Measurements from ENCODE around the gene CDYL2.

CDYL2 gene

GRCh38 chr16:80703131-80704071 lies 101.0 kb downstream of the CDYL2 start:
- Histone ChIP-seq H3K23ac (ENCODE audit: low read length) (no peak overlapping the region), H3K36me3 (ENCODE audit: control insufficient read depth, insufficient read depth, low read length) (no peaks in the 10 kb centered on the region), H2BK15ac (replicated peaks; ENCODE audit: low read depth) (no peak overlapping the region), H3K4me2 (ENCODE audit: low read length) (no peak overlapping the region), H2AK5ac (ENCODE audit: low read length) (no peak overlapping the region), H3K56ac (ENCODE audit: low read length) (no peak overlapping the region), H3K79me2 (ENCODE audit: control insufficient read depth, insufficient read depth, low read length) (no peaks in the 10 kb centered on the region), H3K27me3 (ENCODE audit: insufficient read depth, low read length, poor library complexity) (no peaks in the 10 kb centered on the region), H2BK120ac (ENCODE audit: low read depth, low read length) (no peak overlapping the region), H2BK5ac (ENCODE audit: low read length) (no peak overlapping the region), H3K79me1 (ENCODE audit: low read length) (no peaks in the 10 kb centered on the region), H3K27ac (ENCODE audit: low read depth, low read length) (no peak overlapping the region), H3K4ac (ENCODE audit: low read depth, low read length) (no peak overlapping the region), H3K9ac (ENCODE audit: low read length) (no peak overlapping the region), H4K8ac (ENCODE audit: low read depth, low read length) (no peak overlapping the region), H3K4me3 (ENCODE audit: low read length) (no peak overlapping the region), H3K18ac (ENCODE audit: low read length) (no peak overlapping the region), H4K5ac (ENCODE audit: low read length) (no peak overlapping the region), H3K4me1 (ENCODE audit: control insufficient read depth, low read depth, low read length) (no peaks in the 10 kb centered on the region)
- no peak for DNase-seq
- WGBS (ENCODE audit: extremely low coverage, insufficient coverage, low lambda C conversion rate), result no CpG with 5 or more reads among the region's 10 CpGs

- Histone ChIP-seq H3K23ac (ENCODE audit: low read length) (no peak overlapping the region), H3K79me2 (ENCODE audit: control insufficient read depth, insufficient read depth, low read length) (no peaks in the 10 kb centered on the region), H4K5ac (ENCODE audit: low read length) (no peak overlapping the region), H2BK15ac (replicated peaks; ENCODE audit: low read depth) (no peak overlapping the region), H3K27ac (ENCODE audit: low read depth, low read length) (no peak overlapping the region), H2AK5ac (ENCODE audit: low read length) (no peak overlapping the region), H3K9ac (ENCODE audit: low read length) (no peak overlapping the region), H3K36me3 (ENCODE audit: control insufficient read depth, insufficient read depth, low read length) (no peaks in the 10 kb centered on the region), H3K4me3 (ENCODE audit: low read length) (no peak overlapping the region), H2BK120ac (ENCODE audit: low read depth, low read length) (no peak overlapping the region), H3K79me1 (ENCODE audit: low read length) (no peaks in the 10 kb centered on the region), H3K27me3 (ENCODE audit: insufficient read depth, low read length, poor library complexity) (no peaks in the 10 kb centered on the region), H3K56ac (ENCODE audit: low read length) (no peak overlapping the region), H2BK5ac (ENCODE audit: low read length) (no peak overlapping the region), H3K4me1 (ENCODE audit: control insufficient read depth, low read depth, low read length) (no peaks in the 10 kb centered on the region), H3K4me2 (ENCODE audit: low read length) (no peak overlapping the region), H3K18ac (ENCODE audit: low read length) (no peak overlapping the region), H3K4ac (ENCODE audit: low read depth, low read length) (no peak overlapping the region), H4K8ac (ENCODE audit: low read depth, low read length) (no peak overlapping the region)
- no peak for DNase-seq
- WGBS (ENCODE audit: extremely low coverage, insufficient coverage, low lambda C conversion rate), result no CpG with 5 or more reads among the region's 3 CpGs
These were observed 101.7 kb downstream of the CDYL2 start for GRCh38 chr16:80702696-80703095.

- Histone ChIP-seq H3K27me3 (ENCODE audit: insufficient read depth, low read length, poor library complexity) (no peaks in the 10 kb centered on the region), H2BK15ac (replicated peaks; ENCODE audit: low read depth) (no peak overlapping the region), H4K5ac (ENCODE audit: low read length) (no peak overlapping the region), H3K56ac (ENCODE audit: low read length) (no peak overlapping the region), H3K4me3 (ENCODE audit: low read length) (no peak overlapping the region), H3K4me1 (ENCODE audit: control insufficient read depth, low read depth, low read length) (no peaks in the 10 kb centered on the region), H3K4me2 (ENCODE audit: low read length) (no peak overlapping the region), H3K23ac (ENCODE audit: low read length) (no peak overlapping the region), H3K79me2 (ENCODE audit: control insufficient read depth, insufficient read depth, low read length) (no peaks in the 10 kb centered on the region), H3K79me1 (ENCODE audit: low read length) (no peaks in the 10 kb centered on the region), H2BK5ac (ENCODE audit: low read length) (no peak overlapping the region), H2BK120ac (ENCODE audit: low read depth, low read length) (no peak overlapping the region), H4K8ac (ENCODE audit: low read depth, low read length) (no peak overlapping the region), H3K27ac (ENCODE audit: low read depth, low read length) (no peak overlapping the region), H3K36me3 (ENCODE audit: control insufficient read depth, insufficient read depth, low read length) (no peaks in the 10 kb centered on the region), H3K4ac (ENCODE audit: low read depth, low read length) (no peak overlapping the region), H3K18ac (ENCODE audit: low read length) (no peak overlapping the region), H3K9ac (ENCODE audit: low read length) (no peak overlapping the region), H2AK5ac (ENCODE audit: low read length) (no peak overlapping the region)
- DNase-seq, result no peak
- whole genome bisulfite sequencing (ENCODE audit: extremely low coverage, insufficient coverage, low lambda C conversion rate), result no CpG with 5 or more reads among the region's 4 CpGs
These were observed 103.8 kb downstream of the CDYL2 start for GRCh38 chr16:80700558-80700957.

- H3K36me3 ChIP-seq (ENCODE audit: control insufficient read depth, insufficient read depth, low read length), result no peaks in the 10 kb centered on the region
- H3K56ac ChIP-seq (ENCODE audit: low read length), result no peak overlapping the region
- no peak for DNase-seq
- no CpG with 5 or more reads among the region's 2 CpGs for WGBS (ENCODE audit: extremely low coverage, insufficient coverage, low lambda C conversion rate)
- H4K8ac ChIP-seq (ENCODE audit: low read depth, low read length), result no peak overlapping the region
- H3K18ac ChIP-seq (ENCODE audit: low read length), result no peak overlapping the region
- H2BK15ac ChIP-seq (replicated peaks; ENCODE audit: low read depth), result no peak overlapping the region
- H3K9ac ChIP-seq (ENCODE audit: low read length), result no peak overlapping the region
- H3K4me2 ChIP-seq (ENCODE audit: low read length), result no peak overlapping the region
- H3K27ac ChIP-seq (ENCODE audit: low read depth, low read length), result no peak overlapping the region
- H3K23ac ChIP-seq (ENCODE audit: low read length), result no peak overlapping the region
- H3K4me1 ChIP-seq (ENCODE audit: control insufficient read depth, low read depth, low read length), result no peaks in the 10 kb centered on the region
- no peaks in the 10 kb centered on the region for H3K79me2 ChIP-seq (ENCODE audit: control insufficient read depth, insufficient read depth, low read length)
- H4K5ac ChIP-seq (ENCODE audit: low read length), result no peak overlapping the region
- no peak overlapping the region for H3K4ac ChIP-seq (ENCODE audit: low read depth, low read length)
- H3K4me3 ChIP-seq (ENCODE audit: low read length), result no peak overlapping the region
- no peak overlapping the region for H2AK5ac ChIP-seq (ENCODE audit: low read length)
- H3K27me3 ChIP-seq (ENCODE audit: insufficient read depth, low read length, poor library complexity), result no peaks in the 10 kb centered on the region
- no peaks in the 10 kb centered on the region for H3K79me1 ChIP-seq (ENCODE audit: low read length)
- H2BK5ac ChIP-seq (ENCODE audit: low read length), result no peak overlapping the region
- no peak overlapping the region for H2BK120ac ChIP-seq (ENCODE audit: low read depth, low read length)
These were observed 109.4 kb downstream of the CDYL2 start for GRCh38 chr16:80695020-80695419.

- no CpG with 5 or more reads among the region's 4 CpGs for WGBS (ENCODE audit: extremely low coverage, insufficient coverage, low lambda C conversion rate)
- H4K5ac ChIP-seq (ENCODE audit: low read length), result no peak overlapping the region
- H2BK120ac ChIP-seq (ENCODE audit: low read depth, low read length), result no peak overlapping the region
- H3K4me1 ChIP-seq (ENCODE audit: control insufficient read depth, low read depth, low read length), result no peaks in the 10 kb centered on the region
- no peak overlapping the region for H2AK5ac ChIP-seq (ENCODE audit: low read length)
- H3K4me2 ChIP-seq (ENCODE audit: low read length), result no peak overlapping the region
- no peaks in the 10 kb centered on the region for H3K27me3 ChIP-seq (ENCODE audit: insufficient read depth, low read length, poor library complexity)
- H3K79me1 ChIP-seq (ENCODE audit: low read length), result no peaks in the 10 kb centered on the region
- H2BK15ac ChIP-seq (replicated peaks; ENCODE audit: low read depth), result no peak overlapping the region
- no peak overlapping the region for H3K23ac ChIP-seq (ENCODE audit: low read length)
- no peaks in the 10 kb centered on the region for H3K79me2 ChIP-seq (ENCODE audit: control insufficient read depth, insufficient read depth, low read length)
- no peak for DNase-seq
- H2BK5ac ChIP-seq (ENCODE audit: low read length), result no peak overlapping the region
- no peak overlapping the region for H3K18ac ChIP-seq (ENCODE audit: low read length)
- H3K4ac ChIP-seq (ENCODE audit: low read depth, low read length), result no peak overlapping the region
- H4K8ac ChIP-seq (ENCODE audit: low read depth, low read length), result no peak overlapping the region
- H3K27ac ChIP-seq (ENCODE audit: low read depth, low read length), result no peak overlapping the region
- H3K9ac ChIP-seq (ENCODE audit: low read length), result no peak overlapping the region
- no peak overlapping the region for H3K4me3 ChIP-seq (ENCODE audit: low read length)
- H3K36me3 ChIP-seq (ENCODE audit: control insufficient read depth, insufficient read depth, low read length), result no peaks in the 10 kb centered on the region
- H3K56ac ChIP-seq (ENCODE audit: low read length), result no peak overlapping the region
These were observed 110.8 kb downstream of the CDYL2 start for GRCh38 chr16:80693553-80693952.

- H3K4ac ChIP-seq (ENCODE audit: low read depth, low read length), result no peak overlapping the region
- H3K79me1 ChIP-seq (ENCODE audit: low read length), result no peaks in the 10 kb centered on the region
- H3K27ac ChIP-seq (ENCODE audit: low read depth, low read length), result no peak overlapping the region
- no peak overlapping the region for H4K8ac ChIP-seq (ENCODE audit: low read depth, low read length)
- H2AK5ac ChIP-seq (ENCODE audit: low read length), result no peak overlapping the region
- H3K23ac ChIP-seq (ENCODE audit: low read length), result no peak overlapping the region
- H2BK5ac ChIP-seq (ENCODE audit: low read length), result no peak overlapping the region
- H4K5ac ChIP-seq (ENCODE audit: low read length), result no peak overlapping the region
- no peaks in the 10 kb centered on the region for H3K79me2 ChIP-seq (ENCODE audit: control insufficient read depth, insufficient read depth, low read length)
- H3K18ac ChIP-seq (ENCODE audit: low read length), result no peak overlapping the region
- no CpG with 5 or more reads among the region's 2 CpGs for WGBS (ENCODE audit: extremely low coverage, insufficient coverage, low lambda C conversion rate)
- H3K9ac ChIP-seq (ENCODE audit: low read length), result no peak overlapping the region
- H3K36me3 ChIP-seq (ENCODE audit: control insufficient read depth, insufficient read depth, low read length), result no peaks in the 10 kb centered on the region
- no peaks in the 10 kb centered on the region for H3K27me3 ChIP-seq (ENCODE audit: insufficient read depth, low read length, poor library complexity)
- H2BK120ac ChIP-seq (ENCODE audit: low read depth, low read length), result no peak overlapping the region
- H2BK15ac ChIP-seq (replicated peaks; ENCODE audit: low read depth), result no peak overlapping the region
- DNase-seq, result no peak
- no peaks in the 10 kb centered on the region for H3K4me1 ChIP-seq (ENCODE audit: control insufficient read depth, low read depth, low read length)
- H3K4me3 ChIP-seq (ENCODE audit: low read length), result no peak overlapping the region
- no peak overlapping the region for H3K56ac ChIP-seq (ENCODE audit: low read length)
- H3K4me2 ChIP-seq (ENCODE audit: low read length), result no peak overlapping the region
These were observed 112.1 kb downstream of the CDYL2 start for GRCh38 chr16:80692270-80692669.

Data from mesendoderm (in vitro differentiated cells).